ENCODE results near the gene ZNF318.

GRCh38 chr6:43347444-43347843 lies 22.0 kb downstream of the ZNF318 start:
- TF ChIP-seq POLR2A (IDR thresholded peaks at IDR 0.05) (no peak), CTCF (IDR thresholded peaks at IDR 0.05 in 8 of 11, conservative IDR thresholded peaks at IDR 0.05 in 3 of 11) (no peak), POLR2AphosphoS5 (IDR thresholded peaks at IDR 0.05) (no peak)

Measured in spleen (tissue), 7 donors.